Gastrocnemius medialis (tissue), 4 donors: ENCODE measurements around the gene CHMP4A. TPM values are rescaled to one million over a fixed set of nuclear protein-coding genes. Genes with fewer than 3 reads are reported as not detected.
A peak's percentile ranks its signal among the peaks of the same experiment; 100 is the strongest.

Experiments used
- ATAC-seq, 2 donors: fragments of 150-250 bp; one replicate each; pipeline ENCODE4 v1.9.1; 2016
- DNase-seq, 2 donors: peaks; one replicate each; pipeline ENCODE4 v3.0.0-alpha.2; 2019
- H3K27ac ChIP-seq, 4 donors: fragments of 200-600 bp; sonication (generic); 1 replicate in 1 of 4; 2 replicates in 3 of 4; pipeline ENCODE4 v1.5.1; 2016 to 2018; ENCODE audit warnings: mild to moderate bottlenecking in 2 of 4, moderate library complexity in 1 of 4
- H3K27me3 ChIP-seq, 3 donors: fragments of 200-600 bp; sonication (generic) in 2 of 3; 1 replicate in 1 of 3; 2 replicates in 2 of 3; pipeline versions ENCODE4 v1.5.1 to v1.6.0; 2016 to 2019; ENCODE audit warnings: mild to moderate bottlenecking in 1 of 3, moderate library complexity in 1 of 3
- H3K36me3 ChIP-seq, 2 donors: fragments of 200-600 bp; sonication (generic) in 1 of 2; one replicate each; pipeline ENCODE4 v1.5.1; 2017 to 2018
- H3K4me1 ChIP-seq, 2 donors: fragments of 200-600 bp; sonication (generic) in 1 of 2; one replicate each; pipeline ENCODE4 v1.5.1; 2016 to 2017; ENCODE audit warnings: mild to moderate bottlenecking in 2 of 2
- H3K4me3 ChIP-seq, 4 donors: fragments of 200-600 bp; sonication (generic) in 3 of 4; 1 replicate in 1 of 4; 2 replicates in 3 of 4; pipeline ENCODE4 v1.5.1; 2016 to 2019; ENCODE audit warnings: mild to moderate bottlenecking in 2 of 4
- H3K9me3 ChIP-seq, 3 donors: fragments of 200-600 bp; sonication (generic) in 2 of 3; 1 replicate in 1 of 3; 2 replicates in 2 of 3; pipeline ENCODE4 v1.5.1; 2016 to 2019
- POLR2A ChIP-seq, 2 donors: fragments of 450-650 bp; IDR thresholded peaks; one replicate each; pipeline ENCODE4 v1.6.1; 2017; ENCODE audit warnings: antibody characterized with exemption in 2 of 2, mild to moderate bottlenecking in 2 of 2, moderate library complexity in 2 of 2
- in situ Hi-C, 4 donors: fragments of 200-750 bp; cut with MboI; loops; one replicate each; pipeline versions ENCODE4 v1.15.0 to v1.8.0; 2017; ENCODE audit warnings: low sequenced_read_pairs in 4 of 4
- intact Hi-C: fragments of 100-400 bp; cut with DNase I; formaldehyde crosslinking; loops from one replicate; pipeline ENCODE4 v1.15.1; 2023; ENCODE audit warnings: low total_unique reads
- total RNA-seq, 4 donors: library from RNA; depleted of rRNA; stranded (reverse); fragments of >200 nt; gene quantifications; one replicate each; pipeline versions ENCODE4 v1.1.0 to v1.2.3, GENCODE V29; 2016
- TF ChIP-seq, protein P1 (sequence below), 5 experiments: fragments of 450-650 bp in 3 of 5; fragments of 200-600 bp in 2 of 5; sonication (generic) in 2 of 5; IDR thresholded peaks in 4 of 5; conservative IDR thresholded peaks in 1 of 5; 1 replicate in 4 of 5; 2 replicates in 1 of 5; pipeline ENCODE4 v1.5.1; 2016 to 2019; ENCODE audit warnings: antibody characterized with exemption in 5 of 5, mild to moderate bottlenecking in 3 of 5, moderate library complexity in 3 of 5

CHMP4A gene
- total RNA-seq, 4 donors from 2014 or later = 13.6 to 29.8 (median 20.7) TPM

DNA sequence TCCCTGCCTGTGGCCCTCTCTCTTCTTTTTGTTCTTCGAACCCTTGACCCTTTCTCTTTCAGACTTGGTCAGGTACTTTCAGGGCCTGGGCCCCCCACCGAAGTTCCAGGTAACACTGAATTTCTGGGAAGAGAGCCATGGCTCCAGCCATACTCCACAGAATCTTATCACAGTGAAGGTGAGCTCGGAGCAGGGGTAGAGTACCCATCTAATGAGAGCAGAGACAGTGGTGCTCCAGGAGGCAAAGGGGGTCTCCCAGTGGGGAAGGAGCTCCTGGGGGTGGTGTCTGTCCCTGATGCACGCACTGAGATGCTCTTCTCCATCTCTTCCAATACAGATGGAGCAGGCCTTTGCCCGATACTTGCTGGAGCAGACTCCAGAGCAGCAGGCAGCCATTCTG lies 47.5 kb downstream of the CHMP4A start:
- Histone ChIP-seq H3K27me3 (peaks cover 0 to 7% (median 2%) of the 10 kb centered on the region in 3 donors), H3K9me3 (no peaks in the 10 kb centered on the region), H3K36me3 (peaks cover 0 to 41% of the 10 kb centered on the region in 2 donors), H3K4me3 (no peak overlapping the region), H3K27ac (no peak overlapping the region), H3K4me1 (peaks cover 23 to 26% of the 10 kb centered on the region in 2 donors)
- TF ChIP-seq POLR2A (IDR thresholded peaks at IDR 0.05) = no peak
- TF ChIP-seq, protein P1, sequence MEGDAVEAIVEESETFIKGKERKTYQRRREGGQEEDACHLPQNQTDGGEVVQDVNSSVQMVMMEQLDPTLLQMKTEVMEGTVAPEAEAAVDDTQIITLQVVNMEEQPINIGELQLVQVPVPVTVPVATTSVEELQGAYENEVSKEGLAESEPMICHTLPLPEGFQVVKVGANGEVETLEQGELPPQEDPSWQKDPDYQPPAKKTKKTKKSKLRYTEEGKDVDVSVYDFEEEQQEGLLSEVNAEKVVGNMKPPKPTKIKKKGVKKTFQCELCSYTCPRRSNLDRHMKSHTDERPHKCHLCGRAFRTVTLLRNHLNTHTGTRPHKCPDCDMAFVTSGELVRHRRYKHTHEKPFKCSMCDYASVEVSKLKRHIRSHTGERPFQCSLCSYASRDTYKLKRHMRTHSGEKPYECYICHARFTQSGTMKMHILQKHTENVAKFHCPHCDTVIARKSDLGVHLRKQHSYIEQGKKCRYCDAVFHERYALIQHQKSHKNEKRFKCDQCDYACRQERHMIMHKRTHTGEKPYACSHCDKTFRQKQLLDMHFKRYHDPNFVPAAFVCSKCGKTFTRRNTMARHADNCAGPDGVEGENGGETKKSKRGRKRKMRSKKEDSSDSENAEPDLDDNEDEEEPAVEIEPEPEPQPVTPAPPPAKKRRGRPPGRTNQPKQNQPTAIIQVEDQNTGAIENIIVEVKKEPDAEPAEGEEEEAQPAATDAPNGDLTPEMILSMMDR (IDR thresholded peaks at IDR 0.05 in 4 of 5, conservative IDR thresholded peaks at IDR 0.05 in 1 of 5) = no peak
- intact Hi-C loops (loop anchor here (10.0 kb wide), 1 partner anchor 129 kb away; the partner anchor contains the start of genes DHRS1 and NOP9), in situ Hi-C loops (no loop called here)
- ATAC-seq = no peak
- no peak for DNase-seq

DNA sequence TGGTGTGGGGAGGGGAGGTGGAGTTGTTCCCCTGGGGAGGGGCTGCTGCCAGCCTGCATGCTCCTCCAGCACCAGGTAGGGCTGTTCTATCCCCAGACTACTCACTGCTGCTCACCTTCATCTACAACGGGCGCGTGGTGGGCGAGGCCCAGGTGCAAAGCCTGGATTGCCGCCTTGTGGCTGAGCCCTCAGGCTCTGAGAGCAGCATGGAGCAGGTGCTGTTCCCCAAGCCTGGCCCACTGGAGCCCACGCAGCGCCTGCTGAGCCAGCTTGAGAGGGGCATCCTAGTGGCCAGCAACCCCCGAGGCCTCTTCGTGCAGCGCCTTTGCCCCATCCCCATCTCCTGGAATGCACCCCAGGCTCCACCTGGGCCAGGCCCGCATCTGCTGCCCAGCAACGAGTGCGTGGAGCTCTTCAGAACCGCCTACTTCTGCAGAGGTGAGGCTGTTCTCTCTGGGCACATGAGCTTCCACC lies 48.7 kb downstream of the CHMP4A start:
- in situ Hi-C loops = loop anchor here in 1 of 4 donors (5.0 kb wide), 1 partner anchor 107 kb away; no protein-coding TSS in a partner anchor
- ATAC-seq = no peak
- Histone ChIP-seq H3K36me3 (peaks cover 0 to 52% of the 10 kb centered on the region in 2 donors), H3K27me3 (peaks cover 0 to 2% (median 0%) of the 10 kb centered on the region in 3 donors), H3K4me3 (no peak overlapping the region), H3K27ac (no peak overlapping the region), H3K9me3 (no peaks in the 10 kb centered on the region), H3K4me1 (peaks cover 23 to 30% of the 10 kb centered on the region in 2 donors)
- DNase-seq = no peak
- no peak for TF ChIP-seq POLR2A (IDR thresholded peaks at IDR 0.05)
- intact Hi-C loops = loop anchor here (10.0 kb wide), 1 partner anchor 130 kb away; the partner anchor contains the start of genes DHRS1 and NOP9

DNA sequence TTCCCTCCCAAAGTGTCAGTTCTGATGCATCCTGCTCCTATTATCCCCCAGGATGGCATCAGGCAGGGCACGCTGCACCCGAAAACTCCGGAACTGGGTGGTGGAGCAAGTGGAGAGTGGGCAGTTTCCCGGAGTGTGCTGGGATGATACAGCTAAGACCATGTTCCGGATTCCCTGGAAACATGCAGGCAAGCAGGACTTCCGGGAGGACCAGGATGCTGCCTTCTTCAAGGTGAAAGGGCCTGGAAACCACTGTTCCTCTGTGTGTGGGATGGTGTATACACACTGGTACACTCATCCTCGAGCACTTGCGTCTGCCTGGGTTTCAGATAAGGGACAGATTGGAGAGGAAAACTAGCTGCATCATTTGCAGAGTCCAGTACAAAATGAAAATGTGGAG lies 51.2 kb downstream of the CHMP4A start:
- peak overlapping the region; percentile 63 to 70 (median 66) for H3K4me3 ChIP-seq
- no peak for ATAC-seq
- peaks cover 23 to 30% of the 10 kb centered on the region in 2 donors for H3K4me1 ChIP-seq
- peaks cover 0 to 68% of the 10 kb centered on the region in 2 donors for H3K36me3 ChIP-seq
- H3K27me3 ChIP-seq = no peaks in the 10 kb centered on the region
- in situ Hi-C loops = loop anchor here in 1 of 4 donors (5.0 kb wide), 1 partner anchor 105 kb away; no protein-coding TSS in a partner anchor
- intact Hi-C loops = loop anchor here (10.0 kb wide), 1 partner anchor 133 kb away; the partner anchor contains the start of genes DHRS1 and NOP9
- H3K27ac ChIP-seq = peak overlapping the region; percentile 85 to 90 (median 89)
- TF ChIP-seq POLR2A (IDR thresholded peaks at IDR 0.05) = no peak
- no peak for DNase-seq
- H3K9me3 ChIP-seq = no peaks in the 10 kb centered on the region

DNA sequence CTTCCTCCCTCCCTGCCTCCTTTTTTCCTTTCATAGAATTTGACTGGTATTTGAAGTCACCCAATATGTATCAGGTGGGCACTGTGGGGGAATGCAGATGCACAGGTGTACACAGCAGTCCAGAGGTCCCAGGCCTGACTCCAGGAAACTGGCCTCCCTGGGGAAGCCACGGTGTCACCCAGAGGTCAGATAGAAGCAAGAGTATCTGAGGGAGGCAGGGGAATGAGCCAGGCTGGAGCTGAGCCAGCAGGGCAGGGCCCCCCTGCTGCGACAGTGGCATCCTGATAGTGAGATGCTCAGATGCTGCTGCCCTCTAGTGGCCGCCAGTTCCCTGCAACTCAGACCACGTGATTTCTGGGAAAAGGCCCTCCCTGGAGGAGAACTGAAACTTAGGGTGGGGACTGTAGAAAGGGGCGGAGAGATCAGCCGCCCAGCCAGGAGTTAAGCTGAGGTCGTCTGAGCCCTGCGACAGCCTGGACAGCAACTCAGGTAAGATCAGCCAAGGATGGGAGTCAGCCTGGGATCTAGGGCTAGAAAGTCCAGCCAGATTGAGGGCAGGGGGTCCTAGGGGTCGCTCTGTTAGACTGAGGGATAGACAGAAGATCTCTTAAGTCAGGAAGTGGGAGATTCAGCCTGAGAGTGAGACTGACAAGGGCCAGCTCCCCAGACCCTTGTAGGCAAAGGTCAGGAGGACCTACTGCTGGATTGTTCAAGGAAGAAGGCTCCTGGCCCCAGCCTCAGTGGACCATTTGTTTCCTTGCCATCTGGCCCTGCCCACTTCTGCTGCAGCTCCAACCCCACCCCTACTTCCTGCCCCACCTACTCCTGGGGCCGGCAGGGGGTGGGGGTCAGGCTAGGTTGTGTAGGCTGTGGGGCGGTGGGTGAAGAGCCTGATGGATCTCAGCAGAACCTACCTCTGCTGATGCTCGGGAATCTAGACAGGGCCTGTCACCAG lies 52.2 kb downstream of the CHMP4A start, which contains the start of gene IRF9:
Gene IRF9, plus strand, starts transcription at position 416 of the 955 bp plus-strand sequence. CDS start 880 bp downstream, outside the sequence.
- Histone ChIP-seq H3K27me3 (no peaks in the 10 kb centered on the region), H3K36me3 (peaks cover 0 to 74% of the 10 kb centered on the region in 2 donors), H3K4me1 (peaks cover 23 to 30% of the 10 kb centered on the region in 2 donors), H3K9me3 (no peaks in the 10 kb centered on the region), H3K27ac (peak within 1 kb of the TSS; percentile 85 to 90 (median 89)), H3K4me3 (peak within 1 kb of the TSS; percentile 63 to 70 (median 66))
- DNase-seq = peak; percentile 84 to 94
- peak; percentile 96 to 97 for ATAC-seq
- in situ Hi-C loops = loop anchor here in 1 of 4 donors (5.0 kb wide), 1 partner anchor 104 kb away; no protein-coding TSS in a partner anchor
- intact Hi-C loops = loop anchor here (1.0 to 10.0 kb wide), 6 partner anchors 14 to 134 kb away; partner anchors contain the start of genes DCAF11, DHRS1, IPO4 and NOP9
- TF ChIP-seq POLR2A (IDR thresholded peaks at IDR 0.05) = peak; percentile 14 to 49
- TF ChIP-seq, protein P1 (IDR thresholded peaks at IDR 0.05 in 4 of 5, conservative IDR thresholded peaks at IDR 0.05 in 1 of 5) = peak; percentile 90 to 95 (median 94)

DNA sequence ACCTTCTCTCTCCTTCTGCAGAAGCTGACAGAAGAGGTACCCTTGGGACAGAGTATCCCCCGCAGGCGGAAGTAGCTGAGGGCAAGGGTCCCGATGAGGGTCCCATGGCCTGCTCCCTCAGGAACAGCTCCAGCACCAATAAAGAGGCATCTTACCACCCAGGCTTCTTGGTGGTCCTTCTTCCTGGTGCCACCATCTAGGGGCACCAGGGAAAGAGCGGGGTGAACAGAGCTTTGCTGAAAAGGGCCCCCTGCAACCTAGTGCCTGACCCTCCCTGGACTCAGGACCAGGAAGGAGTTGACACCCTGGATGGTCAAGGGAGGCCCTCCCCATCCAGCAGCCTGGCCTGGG lies 52.8 kb downstream of the CHMP4A start:
- in situ Hi-C loops = loop anchor here in 1 of 4 donors (5.0 kb wide), 1 partner anchor 103 kb away; no protein-coding TSS in a partner anchor
- no peak overlapping the region for H3K4me3 ChIP-seq
- peak overlapping the region; percentile 85 to 90 (median 89) for H3K27ac ChIP-seq
- TF ChIP-seq, protein P1 (IDR thresholded peaks at IDR 0.05 in 4 of 5, conservative IDR thresholded peaks at IDR 0.05 in 1 of 5) = no peak
- no peak for TF ChIP-seq POLR2A (IDR thresholded peaks at IDR 0.05)
- H3K36me3 ChIP-seq = peaks cover 0 to 74% of the 10 kb centered on the region in 2 donors
- no peak for ATAC-seq
- DNase-seq = no peak
- peaks cover 23 to 30% of the 10 kb centered on the region in 2 donors for H3K4me1 ChIP-seq
- intact Hi-C loops = loop anchor here (2.0 to 10.0 kb wide), 4 partner anchors 46 to 134 kb away; partner anchors contain the start of genes DCAF11, DHRS1, NOP9 and NRL
- H3K9me3 ChIP-seq = no peaks in the 10 kb centered on the region
- H3K27me3 ChIP-seq = no peaks in the 10 kb centered on the region
